Measurements from ENCODE around the gene PPP1CB.

The PPP1CB gene

DNA sequence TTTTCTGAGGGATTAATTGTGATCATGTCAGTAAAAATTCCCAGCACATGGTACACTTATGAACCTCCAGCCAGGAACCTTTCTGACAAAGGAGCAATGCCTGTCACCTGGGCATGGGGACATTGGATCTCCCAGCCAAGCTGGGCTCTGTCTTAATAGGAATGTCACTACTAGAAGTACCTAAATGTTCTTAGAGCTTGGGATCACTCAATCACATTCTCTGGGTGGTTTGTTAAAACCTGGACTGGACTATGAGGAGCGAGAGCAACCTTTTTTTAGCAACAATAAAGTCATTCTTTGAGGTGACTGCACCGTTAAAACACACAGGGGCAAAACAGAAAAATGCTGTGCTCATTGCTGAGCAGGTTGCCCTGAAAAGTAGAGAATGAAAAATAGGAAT is 6.4 kb upstream of the PPP1CB start:
- no peak overlapping the region for H3K4me3 ChIP-seq (ENCODE audit: low read depth, low read length)
- TF ChIP-seq, protein P1, sequence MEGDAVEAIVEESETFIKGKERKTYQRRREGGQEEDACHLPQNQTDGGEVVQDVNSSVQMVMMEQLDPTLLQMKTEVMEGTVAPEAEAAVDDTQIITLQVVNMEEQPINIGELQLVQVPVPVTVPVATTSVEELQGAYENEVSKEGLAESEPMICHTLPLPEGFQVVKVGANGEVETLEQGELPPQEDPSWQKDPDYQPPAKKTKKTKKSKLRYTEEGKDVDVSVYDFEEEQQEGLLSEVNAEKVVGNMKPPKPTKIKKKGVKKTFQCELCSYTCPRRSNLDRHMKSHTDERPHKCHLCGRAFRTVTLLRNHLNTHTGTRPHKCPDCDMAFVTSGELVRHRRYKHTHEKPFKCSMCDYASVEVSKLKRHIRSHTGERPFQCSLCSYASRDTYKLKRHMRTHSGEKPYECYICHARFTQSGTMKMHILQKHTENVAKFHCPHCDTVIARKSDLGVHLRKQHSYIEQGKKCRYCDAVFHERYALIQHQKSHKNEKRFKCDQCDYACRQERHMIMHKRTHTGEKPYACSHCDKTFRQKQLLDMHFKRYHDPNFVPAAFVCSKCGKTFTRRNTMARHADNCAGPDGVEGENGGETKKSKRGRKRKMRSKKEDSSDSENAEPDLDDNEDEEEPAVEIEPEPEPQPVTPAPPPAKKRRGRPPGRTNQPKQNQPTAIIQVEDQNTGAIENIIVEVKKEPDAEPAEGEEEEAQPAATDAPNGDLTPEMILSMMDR (IDR thresholded peaks at IDR 0.05; ENCODE audit: borderline replicate concordance, insufficient read depth, low read depth, low read length), result no peak

DNA sequence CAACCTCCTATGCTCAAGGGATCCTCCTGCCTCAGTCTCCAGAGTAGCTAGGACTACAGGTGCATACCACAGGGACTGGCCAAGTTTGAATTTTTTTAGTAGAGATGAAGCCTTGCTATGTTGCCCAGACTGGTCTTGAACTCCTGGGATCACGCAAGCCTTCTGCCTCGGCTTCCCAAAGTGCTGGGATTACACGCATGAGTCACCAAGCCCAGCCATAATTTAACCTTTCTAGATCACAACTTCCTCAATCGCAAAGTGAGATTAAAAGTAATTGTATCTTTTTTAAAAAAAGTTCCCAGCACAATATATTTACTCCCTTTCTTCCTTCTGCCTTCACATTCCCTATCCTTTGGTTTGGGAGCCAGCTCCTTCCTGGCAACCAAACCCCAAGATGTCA is 5.8 kb upstream of the PPP1CB start:
- TF ChIP-seq, protein P1 (IDR thresholded peaks at IDR 0.05; ENCODE audit: borderline replicate concordance, insufficient read depth, low read depth, low read length), result no peak
- H3K4me3 ChIP-seq (ENCODE audit: low read depth, low read length), result no peak overlapping the region

DNA sequence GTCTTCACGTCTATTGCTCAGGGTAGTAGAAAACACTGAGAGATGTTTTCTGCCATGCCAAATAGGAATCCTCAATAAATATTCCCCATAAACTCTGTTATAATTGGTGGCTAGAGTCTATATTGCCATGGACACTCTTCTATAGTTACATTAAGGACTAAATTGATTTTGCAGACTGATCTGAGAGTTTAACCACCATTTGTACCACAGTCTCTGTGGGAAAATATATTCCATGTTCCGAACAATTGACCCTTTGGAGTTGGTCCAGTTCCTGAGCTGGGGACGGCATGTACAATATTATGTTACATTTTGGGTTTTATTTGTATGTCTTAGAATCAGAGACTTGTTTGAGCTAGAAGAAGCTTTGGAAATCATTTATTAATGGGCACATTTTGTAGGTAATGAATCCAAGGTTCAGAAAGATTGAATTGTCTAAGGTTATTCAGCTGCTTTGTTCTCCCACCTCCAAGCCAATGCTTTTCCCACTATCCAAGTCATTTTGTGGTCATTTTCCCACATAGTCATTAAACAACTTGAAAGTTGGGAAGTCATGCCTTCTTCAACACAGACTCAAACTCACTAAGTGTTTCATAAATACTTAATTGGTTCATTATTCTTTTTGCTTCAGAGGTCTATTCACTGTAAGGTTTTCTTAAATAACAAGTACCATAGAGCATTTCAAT is 5.1 kb upstream of the PPP1CB start:
- TF ChIP-seq, protein P1 (IDR thresholded peaks at IDR 0.05; ENCODE audit: borderline replicate concordance, insufficient read depth, low read depth, low read length), result no peak

DNA sequence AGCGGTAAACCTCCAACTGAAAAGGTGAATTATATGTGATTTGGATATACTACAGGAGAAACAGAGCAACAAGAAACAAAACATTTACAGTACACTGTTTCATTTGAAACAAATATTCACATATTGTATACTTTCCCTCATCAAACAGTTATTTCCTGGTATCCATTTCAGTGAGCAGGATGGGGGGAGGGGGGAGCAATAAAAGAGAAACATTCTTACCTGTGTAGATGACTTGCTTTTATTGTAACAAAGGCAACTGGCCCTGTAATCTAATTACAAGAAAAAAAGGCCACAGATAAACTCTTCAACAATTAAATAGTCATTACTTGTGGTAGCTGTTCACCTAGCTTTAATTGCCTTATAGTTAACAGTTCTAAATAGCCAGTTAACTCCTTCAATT is 3.9 kb upstream of the PPP1CB start:
- H3K4me3 ChIP-seq (ENCODE audit: low read depth, low read length), result no peak overlapping the region
- TF ChIP-seq, protein P1 (IDR thresholded peaks at IDR 0.05; ENCODE audit: borderline replicate concordance, insufficient read depth, low read depth, low read length), result no peak

More for the DNA sequence above, 5.1 kb upstream of the PPP1CB start:
- H3K4me3 ChIP-seq (ENCODE audit: low read depth, low read length), result no peak overlapping the region

DNA sequence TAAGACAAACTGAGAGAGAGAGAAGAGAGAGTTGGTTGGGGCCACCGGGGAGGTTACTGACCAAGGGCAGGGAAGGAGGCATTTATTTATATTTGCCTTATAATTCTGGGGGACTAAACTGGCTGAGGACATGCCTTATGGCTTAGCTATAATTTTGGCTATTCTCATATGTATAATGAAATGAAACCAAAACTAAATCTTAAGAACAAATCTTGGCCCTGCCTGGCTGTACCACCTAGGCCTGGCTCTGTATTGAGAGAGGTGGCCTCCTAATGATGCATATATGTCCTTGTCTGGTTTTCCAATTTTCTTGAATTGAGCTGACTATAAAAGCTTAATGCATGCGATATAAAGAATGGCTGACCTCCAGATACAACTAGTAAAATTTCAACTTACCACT is 3.5 kb upstream of the PPP1CB start:
- no peak overlapping the region for H3K4me3 ChIP-seq (ENCODE audit: low read depth, low read length)
- TF ChIP-seq, protein P1 (IDR thresholded peaks at IDR 0.05; ENCODE audit: borderline replicate concordance, insufficient read depth, low read depth, low read length), result no peak

DNA sequence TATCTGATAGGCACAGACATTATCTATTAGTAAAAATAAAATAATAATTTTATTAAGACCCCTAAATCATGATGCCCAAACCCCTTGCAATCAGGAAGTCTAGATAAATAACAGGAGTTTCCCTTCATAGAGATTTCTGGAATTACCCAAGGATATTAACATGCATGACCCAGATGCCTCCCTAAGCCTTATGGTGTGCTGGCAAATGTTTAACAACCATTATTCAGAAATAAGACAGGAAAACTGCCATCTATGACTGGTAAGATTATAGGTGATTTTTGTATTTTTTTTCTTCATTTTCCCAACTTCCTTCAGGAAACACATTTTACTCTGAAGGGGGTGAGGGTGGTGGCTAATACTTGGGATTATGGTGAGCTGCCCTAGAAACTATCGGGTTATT is 2.7 kb upstream of the PPP1CB start:
- TF ChIP-seq, protein P1 (IDR thresholded peaks at IDR 0.05; ENCODE audit: borderline replicate concordance, insufficient read depth, low read depth, low read length), result no peak
- H3K4me3 ChIP-seq (ENCODE audit: low read depth, low read length), result no peak overlapping the region

DNA sequence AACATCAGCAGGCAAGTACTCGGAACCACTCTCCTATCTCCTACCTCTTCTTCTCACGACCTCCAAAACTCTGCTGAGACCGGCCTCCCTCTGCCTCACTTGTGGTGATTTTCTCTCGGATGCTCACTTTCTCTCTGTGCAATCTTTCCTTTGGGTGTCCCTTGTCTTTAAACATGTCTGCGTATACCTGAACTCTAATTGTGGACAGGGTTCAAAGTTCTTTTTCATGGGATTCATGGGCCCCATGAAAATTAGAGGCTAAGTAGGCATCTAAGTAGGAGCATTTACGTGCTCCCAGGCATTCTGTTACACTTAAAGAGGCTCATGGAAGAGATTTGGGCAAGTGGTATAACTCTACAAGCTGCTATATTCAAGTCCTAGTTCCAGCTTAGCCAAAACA is 2.1 kb upstream of the PPP1CB start:
- no peak overlapping the region for H3K4me3 ChIP-seq (ENCODE audit: low read depth, low read length)
- TF ChIP-seq, protein P1 (IDR thresholded peaks at IDR 0.05; ENCODE audit: borderline replicate concordance, insufficient read depth, low read depth, low read length), result no peak
